Raji (cell line): ENCODE measurements around the gene AURKAIP1.
A peak's percentile ranks its signal among the peaks of the same experiment; 100 is the strongest.

Experiments
- POLR2A ChIP-seq: IDR thresholded peaks from 2 replicates; pipeline ENCODE4 v1.6.1; 2011; ENCODE audit warnings: low read depth, low read length, control low read depth; ENCODE audit not compliant: insufficient read depth

The AURKAIP1 gene

GRCh38 chr1:1329304-1330210 is 45.5 kb downstream of the AURKAIP1 start:
- peak; percentile 44 for TF ChIP-seq POLR2A

GRCh38 chr1:1328254-1328653 is 46.8 kb downstream of the AURKAIP1 start:
- TF ChIP-seq POLR2A = no peak

GRCh38 chr1:1327291-1327690 is 47.7 kb downstream of the AURKAIP1 start:
- TF ChIP-seq POLR2A = no peak

GRCh38 chr1:1326075-1326605 is 48.9 kb downstream of the AURKAIP1 start:
- no peak for TF ChIP-seq POLR2A

GRCh38 chr1:1325288-1326074 is 49.5 kb downstream of the AURKAIP1 start:
- TF ChIP-seq POLR2A = no peak

GRCh38 chr1:1324524-1325287 is 50.3 kb downstream of the AURKAIP1 start, which contains the start of the genes CPTP and INTS11:
Gene CPTP, plus strand, starts transcription at chr1:1324802. Its CDS starts 2,109 bp downstream, at chr1:1326911.
Gene INTS11, minus strand, starts transcription at chr1:1324660. Its CDS starts 52 bp downstream, at chr1:1324608.
- peak; percentile 95 for TF ChIP-seq POLR2A

GRCh38 chr1:1324084-1324523 is 50.9 kb downstream of the AURKAIP1 start:
- TF ChIP-seq POLR2A = no peak
